Adrenal gland (tissue), 5 donors: ENCODE results near the gene ETV7.

ENCODE experiments used
- POLR2A ChIP-seq, 2 donors: fragments of 450-650 bp; IDR thresholded peaks; one replicate each; pipeline ENCODE4 v1.6.1; 2017; ENCODE audit warnings: antibody characterized with exemption in 2 of 2, mild to moderate bottlenecking in 2 of 2, moderate library complexity in 1 of 2
- TF ChIP-seq, protein P1 (sequence below), 6 experiments: fragments of 450-650 bp in 4 of 6; fragments of 200-600 bp in 2 of 6; sonication (generic) in 1 of 6; IDR thresholded peaks; 1 replicate in 5 of 6; 2 replicates in 1 of 6; pipeline versions ENCODE4 v1.5.1 to v1.8.0; 2016 to 2021; ENCODE audit warnings: antibody characterized with exemption in 6 of 6, mild to moderate bottlenecking in 2 of 6, moderate library complexity in 1 of 6
- donor health status: DM: no; HTN: no; CAD: no.

DNA sequence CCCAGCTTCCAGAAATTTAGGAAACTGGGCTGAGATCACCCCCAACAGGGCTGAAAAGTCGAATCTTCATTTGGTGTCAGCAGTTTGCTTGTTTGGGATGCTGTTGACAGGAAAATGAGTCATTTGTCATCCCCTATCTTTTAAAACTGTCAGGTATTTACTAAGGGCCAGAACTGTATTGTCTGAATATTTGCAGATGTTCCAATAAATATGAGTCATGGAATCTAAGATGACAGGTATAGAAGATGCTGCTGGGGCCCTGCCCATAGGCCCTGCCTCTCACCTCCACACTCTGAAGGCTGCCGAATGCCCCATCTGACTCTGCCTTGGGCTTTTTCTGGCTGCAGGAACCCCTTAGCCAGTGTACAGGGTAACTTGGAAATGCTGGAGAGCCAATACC lies 3.9 kb downstream of the ETV7 start:
- TF ChIP-seq, protein P1, sequence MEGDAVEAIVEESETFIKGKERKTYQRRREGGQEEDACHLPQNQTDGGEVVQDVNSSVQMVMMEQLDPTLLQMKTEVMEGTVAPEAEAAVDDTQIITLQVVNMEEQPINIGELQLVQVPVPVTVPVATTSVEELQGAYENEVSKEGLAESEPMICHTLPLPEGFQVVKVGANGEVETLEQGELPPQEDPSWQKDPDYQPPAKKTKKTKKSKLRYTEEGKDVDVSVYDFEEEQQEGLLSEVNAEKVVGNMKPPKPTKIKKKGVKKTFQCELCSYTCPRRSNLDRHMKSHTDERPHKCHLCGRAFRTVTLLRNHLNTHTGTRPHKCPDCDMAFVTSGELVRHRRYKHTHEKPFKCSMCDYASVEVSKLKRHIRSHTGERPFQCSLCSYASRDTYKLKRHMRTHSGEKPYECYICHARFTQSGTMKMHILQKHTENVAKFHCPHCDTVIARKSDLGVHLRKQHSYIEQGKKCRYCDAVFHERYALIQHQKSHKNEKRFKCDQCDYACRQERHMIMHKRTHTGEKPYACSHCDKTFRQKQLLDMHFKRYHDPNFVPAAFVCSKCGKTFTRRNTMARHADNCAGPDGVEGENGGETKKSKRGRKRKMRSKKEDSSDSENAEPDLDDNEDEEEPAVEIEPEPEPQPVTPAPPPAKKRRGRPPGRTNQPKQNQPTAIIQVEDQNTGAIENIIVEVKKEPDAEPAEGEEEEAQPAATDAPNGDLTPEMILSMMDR (IDR thresholded peaks at IDR 0.05), result no peak
- no peak for TF ChIP-seq POLR2A (IDR thresholded peaks at IDR 0.05)
